HUES64 (cell line): Measurements from ENCODE around the gene HRH2.

Experiments
- H3K27ac ChIP-seq: 2 replicates; pipeline ENCODE4 v1.7.0; 2013; ENCODE audit warnings: low read depth, low read length, inconsistent platforms
- H3K27me3 ChIP-seq: 2 replicates; pipeline ENCODE4 v1.6.1; 2013; ENCODE audit warnings: mild to moderate bottlenecking, low read length; ENCODE audit not compliant: insufficient read depth
- H3K36me3 ChIP-seq: 2 replicates; pipeline ENCODE4 v1.6.1; 2013; ENCODE audit warnings: mild to moderate bottlenecking, low read length; ENCODE audit not compliant: insufficient read depth
- H3K4me1 ChIP-seq: 2 replicates; pipeline ENCODE4 v1.6.1; 2013; ENCODE audit warnings: mild to moderate bottlenecking, low read length, moderate library complexity; ENCODE audit not compliant: insufficient read depth
- H3K4me3 ChIP-seq: 2 replicates; pipeline ENCODE4 v1.5.1; 2013; ENCODE audit warnings: mild to moderate bottlenecking, low read length, moderate library complexity
- H3K9ac ChIP-seq: 2 replicates; pipeline ENCODE4 v1.6.1; 2013; ENCODE audit warnings: mild to moderate bottlenecking, low read depth, low read length
- H3K9me3 ChIP-seq: 2 replicates; pipeline ENCODE4 v1.6.1; 2013; ENCODE audit warnings: low read depth, low read length; ENCODE audit not compliant: insufficient read depth
- WGBS: fragments of 150-250, 120-280 bp; methylation state at CpG from one replicate; pipeline ENCODE4 v1.1.7; 2013; ENCODE audit warnings: missing lambda C conversion rate; 5-methylcytosine and 5-hydroxymethylcytosine counted together

The HRH2 gene

GRCh38 chr5:175677571-175677970, 19.7 kb downstream of the HRH2 start:
- WGBS = 88% methylated on average over 13 of the region's 13 CpGs

GRCh38 chr5:175678074-175678473, 20.2 kb downstream of the HRH2 start:
- no peaks in the 10 kb centered on the region for H3K27me3 ChIP-seq
- no peaks in the 10 kb centered on the region for H3K4me1 ChIP-seq
- no peaks in the 10 kb centered on the region for H3K9me3 ChIP-seq

More at GRCh38 chr5:175677571-175677970, 19.7 kb downstream of the HRH2 start:
- H3K27ac ChIP-seq = no peak overlapping the region
- no peaks in the 10 kb centered on the region for H3K27me3 ChIP-seq
- no peaks in the 10 kb centered on the region for H3K36me3 ChIP-seq
- H3K4me1 ChIP-seq = no peaks in the 10 kb centered on the region
- H3K9me3 ChIP-seq = no peaks in the 10 kb centered on the region
- no peak overlapping the region for H3K4me3 ChIP-seq
- H3K9ac ChIP-seq = no peak overlapping the region

GRCh38 chr5:175679411-175679810, 21.5 kb downstream of the HRH2 start:
- H3K4me3 ChIP-seq = no peak overlapping the region
- H3K27ac ChIP-seq = no peak overlapping the region
- H3K9ac ChIP-seq = no peak overlapping the region
- no peaks in the 10 kb centered on the region for H3K9me3 ChIP-seq
- peaks cover 8% of the 10 kb centered on the region; the same call in 1 of the 2 replicates for H3K36me3 ChIP-seq
- H3K4me1 ChIP-seq = no peaks in the 10 kb centered on the region
- H3K27me3 ChIP-seq = no peaks in the 10 kb centered on the region
- 93% methylated on average over 3 of the region's 3 CpGs for WGBS

More at GRCh38 chr5:175678074-175678473, 20.2 kb downstream of the HRH2 start:
- no peak overlapping the region for H3K27ac ChIP-seq
- H3K36me3 ChIP-seq = no peaks in the 10 kb centered on the region
- H3K4me3 ChIP-seq = no peak overlapping the region
- 93% methylated on average over 10 of the region's 10 CpGs for WGBS
- H3K9ac ChIP-seq = no peak overlapping the region

DNA sequence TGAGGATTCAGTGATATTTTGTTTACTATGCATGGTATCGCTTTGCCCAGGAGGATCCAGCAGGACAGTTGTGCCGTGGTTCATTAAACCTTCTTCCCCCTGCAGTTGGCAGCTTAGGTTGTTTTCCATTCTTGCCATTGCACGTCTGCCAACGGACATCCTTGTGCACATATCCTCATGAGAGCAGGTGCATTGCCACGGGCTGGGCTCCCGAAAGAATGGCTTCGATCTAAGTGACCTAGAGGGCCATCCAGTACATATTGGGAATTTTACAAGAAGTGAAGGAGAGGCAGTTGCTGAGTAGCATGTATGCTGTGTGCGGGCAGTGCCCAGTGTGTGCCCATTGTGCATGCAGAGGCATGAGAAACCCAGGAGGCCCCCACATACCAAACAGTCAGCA, 22.1 kb downstream of the HRH2 start:
- no peaks in the 10 kb centered on the region for H3K27me3 ChIP-seq
- 95% methylated on average over 8 of the region's 8 CpGs for WGBS
- H3K9ac ChIP-seq = no peak overlapping the region
- H3K36me3 ChIP-seq = peaks cover 8% of the 10 kb centered on the region; the same call in 1 of the 2 replicates
- no peak overlapping the region for H3K27ac ChIP-seq
- no peaks in the 10 kb centered on the region for H3K9me3 ChIP-seq
- no peaks in the 10 kb centered on the region for H3K4me1 ChIP-seq
- H3K4me3 ChIP-seq = no peak overlapping the region

GRCh38 chr5:175680463-175680862, 22.6 kb downstream of the HRH2 start:
- Histone ChIP-seq H3K27ac (no peak overlapping the region), H3K4me1 (no peaks in the 10 kb centered on the region), H3K27me3 (no peaks in the 10 kb centered on the region), H3K9ac (no peak overlapping the region), H3K36me3 (peaks cover 8% of the 10 kb centered on the region; the same call in 1 of the 2 replicates), H3K4me3 (no peak overlapping the region), H3K9me3 (no peaks in the 10 kb centered on the region)
- WGBS = 87% methylated on average over 7 of the region's 7 CpGs

DNA sequence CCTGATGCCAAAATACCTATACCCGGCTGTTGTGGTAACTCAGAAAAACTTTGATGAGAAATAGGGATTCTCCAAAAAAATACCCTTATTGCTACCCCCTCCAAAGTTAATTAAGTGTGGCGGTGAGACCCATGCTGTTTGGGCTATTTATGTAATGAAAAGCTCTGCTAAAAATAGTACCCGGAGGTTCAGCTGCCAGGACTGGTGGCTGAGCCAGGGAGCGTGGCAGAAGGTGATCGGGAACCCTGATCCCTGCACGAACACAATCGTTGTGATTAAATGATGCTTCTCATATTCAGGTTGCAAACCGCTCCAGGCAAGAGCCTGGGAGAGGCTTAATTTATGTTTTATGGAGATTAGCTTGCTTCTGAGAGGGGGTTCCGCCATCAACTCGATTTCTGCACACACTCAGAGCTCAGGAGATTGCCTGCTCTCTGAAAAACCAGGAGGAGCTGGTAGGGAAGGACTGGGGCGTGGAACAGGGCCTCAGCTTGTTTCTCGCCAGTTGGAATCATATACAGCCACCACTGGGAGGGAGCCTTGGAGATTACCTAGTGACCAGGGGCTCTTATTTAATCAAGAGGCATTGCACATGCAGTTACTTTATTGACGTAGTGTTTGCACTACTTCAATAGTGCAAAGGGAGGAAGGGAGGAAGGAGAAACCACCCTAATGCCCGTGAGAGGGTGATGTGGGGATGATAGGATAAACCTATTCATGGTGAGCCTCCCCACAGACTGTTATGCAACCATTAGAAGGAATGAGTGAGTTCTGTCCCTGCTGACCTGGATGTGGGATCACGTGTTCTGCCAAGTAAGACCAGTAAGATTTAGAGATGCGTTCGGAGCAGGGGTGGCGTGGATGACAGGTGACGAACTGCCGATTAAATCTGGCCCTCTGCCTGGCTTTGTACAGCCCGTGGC, 23.4 kb downstream of the HRH2 start:
- Histone ChIP-seq H3K4me1 (no peaks in the 10 kb centered on the region), H3K27me3 (no peaks in the 10 kb centered on the region), H3K27ac (no peak overlapping the region), H3K9me3 (no peaks in the 10 kb centered on the region), H3K9ac (no peak overlapping the region), H3K36me3 (peaks cover 8% of the 10 kb centered on the region; the same call in 1 of the 2 replicates), H3K4me3 (no peak overlapping the region)
- 91% methylated on average over 20 of the region's 21 CpGs for WGBS

DNA sequence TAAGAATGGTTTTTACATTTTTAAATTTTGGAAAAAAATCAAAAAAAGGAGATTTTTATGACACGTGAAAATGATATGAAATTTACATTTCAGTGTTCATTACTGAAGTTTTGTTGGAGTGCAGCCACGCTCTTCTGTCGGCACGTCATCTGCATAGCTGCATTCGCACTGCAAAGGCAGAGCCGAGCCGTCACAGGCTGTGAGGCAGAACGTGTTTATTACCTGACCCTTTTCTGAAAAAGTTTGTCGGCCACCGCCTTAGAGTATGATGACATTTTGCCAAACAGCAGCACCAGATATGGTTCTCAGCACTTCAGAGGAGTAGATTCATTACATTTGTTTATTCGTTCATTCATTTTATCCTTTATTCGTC, 24.1 kb downstream of the HRH2 start:
- H3K9me3 ChIP-seq = no peaks in the 10 kb centered on the region
- H3K27me3 ChIP-seq = no peaks in the 10 kb centered on the region
- H3K4me1 ChIP-seq = no peaks in the 10 kb centered on the region
- H3K36me3 ChIP-seq = peaks cover 8% of the 10 kb centered on the region; the same call in 1 of the 2 replicates
- WGBS = 92% methylated on average over 12 of the region's 12 CpGs
- no peak overlapping the region for H3K27ac ChIP-seq
- no peak overlapping the region for H3K4me3 ChIP-seq
- H3K9ac ChIP-seq = no peak overlapping the region

GRCh38 chr5:175682664-175683063, 24.8 kb downstream of the HRH2 start:
- H3K9me3 ChIP-seq = no peaks in the 10 kb centered on the region
- H3K27me3 ChIP-seq = no peaks in the 10 kb centered on the region
- 90% methylated on average over 8 of the region's 8 CpGs for WGBS
- no peak overlapping the region for H3K4me3 ChIP-seq
- H3K9ac ChIP-seq = no peak overlapping the region
- H3K4me1 ChIP-seq = no peaks in the 10 kb centered on the region
- H3K36me3 ChIP-seq = peaks cover 8% of the 10 kb centered on the region; the same call in 1 of the 2 replicates
- H3K27ac ChIP-seq = no peak overlapping the region

DNA sequence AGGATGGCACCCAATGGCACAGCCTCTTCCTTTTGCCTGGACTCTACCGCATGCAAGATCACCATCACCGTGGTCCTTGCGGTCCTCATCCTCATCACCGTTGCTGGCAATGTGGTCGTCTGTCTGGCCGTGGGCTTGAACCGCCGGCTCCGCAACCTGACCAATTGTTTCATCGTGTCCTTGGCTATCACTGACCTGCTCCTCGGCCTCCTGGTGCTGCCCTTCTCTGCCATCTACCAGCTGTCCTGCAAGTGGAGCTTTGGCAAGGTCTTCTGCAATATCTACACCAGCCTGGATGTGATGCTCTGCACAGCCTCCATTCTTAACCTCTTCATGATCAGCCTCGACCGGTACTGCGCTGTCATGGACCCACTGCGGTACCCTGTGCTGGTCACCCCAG, 25.4 kb downstream of the HRH2 start:
- 97% methylated on average over 15 of the region's 15 CpGs for WGBS
- no peak overlapping the region for H3K27ac ChIP-seq

GRCh38 chr5:175683921-175684320, 26.1 kb downstream of the HRH2 start:
- WGBS = 95% methylated on average over 13 of the region's 13 CpGs
- Histone ChIP-seq H3K36me3 (peaks cover 8% of the 10 kb centered on the region; the same call in 1 of the 2 replicates), H3K4me1 (no peaks in the 10 kb centered on the region), H3K9me3 (no peaks in the 10 kb centered on the region), H3K27ac (no peak overlapping the region), H3K9ac (no peak overlapping the region), H3K27me3 (no peaks in the 10 kb centered on the region), H3K4me3 (no peak overlapping the region)

More for the DNA sequence above, 25.4 kb downstream of the HRH2 start:
- H3K9me3 ChIP-seq = no peaks in the 10 kb centered on the region
- H3K4me3 ChIP-seq = no peak overlapping the region
- no peak overlapping the region for H3K9ac ChIP-seq
- H3K4me1 ChIP-seq = no peaks in the 10 kb centered on the region
- peaks cover 8% of the 10 kb centered on the region; the same call in 1 of the 2 replicates for H3K36me3 ChIP-seq
- H3K27me3 ChIP-seq = no peaks in the 10 kb centered on the region

GRCh38 chr5:175684931-175685330, 27.1 kb downstream of the HRH2 start:
- H3K36me3 ChIP-seq = peaks cover 8% of the 10 kb centered on the region; the same call in 1 of the 2 replicates
- 92% methylated on average over 5 of the region's 5 CpGs for WGBS
- H3K4me1 ChIP-seq = no peaks in the 10 kb centered on the region
- H3K4me3 ChIP-seq = no peak overlapping the region
- H3K9ac ChIP-seq = no peak overlapping the region
- no peaks in the 10 kb centered on the region for H3K27me3 ChIP-seq
- no peaks in the 10 kb centered on the region for H3K9me3 ChIP-seq
- H3K27ac ChIP-seq = no peak overlapping the region
